Ramos (cell line): ENCODE measurements around the gene VAMP7.
"Not testable (repeated sequence)": the region's sequence is repeated elsewhere in the genome, so short reads cannot be mapped to it uniquely, and the experiment has no call there.

Experiments
- in situ Hi-C: fragments of 300-500 bp; cut with MboI; formaldehyde crosslinking; loops from one replicate; pipeline ENCODE4 v1.14.3; 2022; ENCODE audit warnings: low sequenced_read_pairs; ENCODE audit not compliant: unreplicated experiment

VAMP7 gene

DNA sequence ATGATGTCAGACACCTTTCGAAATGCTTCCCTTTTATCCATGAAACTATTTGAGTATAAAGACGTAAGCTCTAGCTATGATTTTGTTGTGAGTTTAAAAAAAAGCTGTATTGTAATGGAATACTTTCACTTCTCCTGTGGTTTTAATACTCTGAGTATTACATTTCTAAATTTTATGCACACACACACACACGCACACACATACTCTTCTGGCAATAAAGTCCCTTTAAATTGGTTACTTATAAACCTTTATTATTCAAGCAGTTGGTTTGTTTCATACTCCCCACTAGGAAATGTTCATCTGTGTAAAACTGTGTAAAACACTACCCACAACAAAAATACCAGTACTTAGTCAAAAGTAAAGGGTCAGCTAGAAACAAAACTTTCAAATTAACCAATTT lies 18.2 kb downstream of the VAMP7 start:
- in situ Hi-C loops, result no loop called here

- in situ Hi-C loops, result no loop called here
Observed at GRCh38 chrX:155900765-155901164, 19.6 kb downstream of the VAMP7 start.

GRCh38 chrX:155907661-155908060 lies 26.5 kb downstream of the VAMP7 start:
- in situ Hi-C loops, result not testable (repeated sequence)

DNA sequence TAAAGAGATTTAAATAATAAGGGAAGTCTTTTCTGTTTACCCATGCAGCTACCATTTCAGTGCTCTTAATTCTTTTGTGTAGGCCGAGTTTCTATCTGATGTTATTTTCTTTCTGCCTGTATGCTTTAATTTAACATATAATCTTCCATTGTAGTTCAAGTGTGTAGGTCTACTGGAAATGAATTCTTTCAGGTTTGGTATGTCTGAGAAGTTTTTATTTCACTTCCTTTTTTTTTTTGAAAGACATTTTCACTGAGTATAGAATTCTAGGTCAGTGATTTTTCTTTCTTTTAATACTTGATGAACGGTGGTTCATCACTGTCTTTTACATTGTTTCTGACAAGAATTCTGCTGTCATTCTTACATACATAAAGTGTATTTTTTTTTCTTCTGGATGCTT lies 42.1 kb downstream of the VAMP7 start:
- in situ Hi-C loops, result no loop called here

- in situ Hi-C loops, result not testable (repeated sequence)
Observed at GRCh38 chrX:155930852-155931618, 49.9 kb downstream of the VAMP7 start.

DNA sequence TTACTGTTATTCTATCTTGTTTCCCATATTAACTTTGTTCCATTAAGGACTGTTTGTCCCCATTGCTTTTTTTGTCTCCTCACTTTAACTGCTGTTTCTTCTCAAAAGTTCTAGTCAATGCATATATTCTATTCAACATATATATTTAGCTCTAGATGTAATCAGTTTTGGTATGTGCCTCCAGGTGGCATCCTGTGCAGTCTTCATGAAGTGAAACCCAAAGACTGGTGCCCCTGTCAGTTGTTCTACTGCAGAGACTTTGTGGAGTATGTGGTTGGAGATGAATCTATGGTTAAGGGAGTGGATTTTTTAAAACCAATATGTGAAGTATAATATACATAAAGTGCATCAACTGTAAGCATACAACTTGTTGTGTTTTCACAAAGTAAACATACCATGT lies 57.0 kb downstream of the VAMP7 start:
- in situ Hi-C loops, result no loop called here

DNA sequence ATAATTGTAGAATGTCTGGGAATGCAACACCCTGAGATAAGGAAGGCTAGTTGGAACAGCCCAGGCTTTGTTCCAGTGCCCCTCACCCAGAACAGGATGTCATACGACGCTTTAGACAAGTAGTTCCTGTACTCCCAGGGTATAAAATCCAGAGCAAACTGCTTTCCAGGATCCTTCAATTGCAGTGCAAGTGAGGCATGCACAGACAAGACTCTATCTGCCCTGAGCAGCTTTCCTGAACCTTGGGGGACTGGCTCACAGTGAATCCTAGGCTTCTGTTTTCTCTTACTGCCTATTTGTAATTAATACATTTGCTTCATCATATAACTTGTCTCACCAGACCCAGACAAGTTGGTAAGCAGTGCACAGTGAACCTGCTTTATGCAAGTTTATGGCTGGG lies 68.0 kb downstream of the VAMP7 start:
- in situ Hi-C loops, result no loop called here

DNA sequence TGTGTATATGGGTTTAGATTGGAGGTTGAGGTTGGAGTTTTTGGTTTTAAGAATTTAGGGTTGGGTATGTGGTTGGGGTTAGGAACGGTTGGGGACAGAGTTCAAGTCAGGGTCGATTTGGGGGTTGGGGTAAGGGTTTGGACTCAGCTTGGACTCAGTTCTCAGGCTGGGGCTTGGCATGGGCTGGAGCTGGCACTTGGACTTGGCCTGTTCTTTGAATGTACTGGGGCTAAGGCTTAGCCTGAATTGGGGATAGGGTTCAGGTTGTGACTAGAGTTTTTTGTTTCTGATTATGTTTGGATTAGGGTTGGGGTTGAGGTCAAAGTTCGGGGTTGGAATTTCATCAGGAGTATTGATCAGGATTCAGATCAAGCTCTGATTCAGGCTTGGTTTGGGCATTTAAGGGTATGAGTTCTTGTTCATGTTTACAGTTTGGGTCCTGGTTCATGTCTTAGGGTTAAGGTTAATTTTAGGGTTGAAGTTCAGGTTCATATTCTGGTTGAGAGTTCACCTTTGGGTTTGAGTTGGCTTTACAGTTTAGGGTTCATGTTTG lies 70.2 kb downstream of the VAMP7 start:
- in situ Hi-C loops, result no loop called here

DNA sequence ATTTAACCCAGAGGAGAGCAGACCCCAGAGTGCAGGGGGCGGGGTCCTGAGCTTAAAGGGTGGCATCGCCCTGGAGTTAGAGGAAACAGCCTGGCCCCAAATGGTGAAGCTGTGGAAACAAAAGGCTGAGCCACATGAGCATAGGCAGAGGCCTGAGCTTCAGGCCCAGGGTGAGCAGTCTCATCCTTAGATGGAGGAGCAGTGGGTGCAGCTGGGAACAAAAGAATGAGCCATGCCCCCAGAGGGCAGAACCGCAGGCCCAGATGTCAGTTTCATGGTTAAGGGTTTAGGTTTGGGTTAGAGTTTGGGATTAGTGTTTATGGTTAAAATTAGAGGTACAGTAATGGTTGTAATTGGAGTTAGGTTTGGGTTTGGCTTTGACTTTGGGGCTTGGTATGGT lies 71.9 kb downstream of the VAMP7 start:
- in situ Hi-C loops, result no loop called here

- in situ Hi-C loops, result no loop called here
Observed at GRCh38 chrX:155954793-155955192, 73.6 kb downstream of the VAMP7 start.

GRCh38 chrX:155956099-155956498 lies 75.0 kb downstream of the VAMP7 start:
- in situ Hi-C loops, result no loop called here

DNA sequence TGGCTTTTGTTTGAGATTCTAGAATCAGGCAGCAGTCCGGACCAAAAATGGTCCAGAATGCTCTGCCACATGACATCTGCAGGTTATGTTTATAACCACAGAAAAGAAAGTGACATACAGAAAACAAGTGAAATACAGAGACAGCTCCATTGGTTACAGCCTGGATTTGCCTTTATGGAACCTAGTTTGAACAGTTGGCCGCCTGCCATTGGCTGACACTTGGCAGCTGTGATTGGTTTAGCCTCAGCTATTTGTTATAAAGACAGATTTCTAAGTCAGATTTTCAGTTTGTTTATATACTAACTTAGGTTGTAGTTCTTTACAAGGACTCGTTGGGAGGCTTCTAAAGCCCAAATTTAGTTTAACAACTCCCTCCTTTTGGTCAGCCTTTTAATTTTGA lies 75.5 kb downstream of the VAMP7 start:
- in situ Hi-C loops, result no loop called here

GRCh38 chrX:155957843-155958242 lies 76.7 kb downstream of the VAMP7 start:
- in situ Hi-C loops, result no loop called here

GRCh38 chrX:155959018-155959587 lies 78.0 kb downstream of the VAMP7 start:
- in situ Hi-C loops, result no loop called here

DNA sequence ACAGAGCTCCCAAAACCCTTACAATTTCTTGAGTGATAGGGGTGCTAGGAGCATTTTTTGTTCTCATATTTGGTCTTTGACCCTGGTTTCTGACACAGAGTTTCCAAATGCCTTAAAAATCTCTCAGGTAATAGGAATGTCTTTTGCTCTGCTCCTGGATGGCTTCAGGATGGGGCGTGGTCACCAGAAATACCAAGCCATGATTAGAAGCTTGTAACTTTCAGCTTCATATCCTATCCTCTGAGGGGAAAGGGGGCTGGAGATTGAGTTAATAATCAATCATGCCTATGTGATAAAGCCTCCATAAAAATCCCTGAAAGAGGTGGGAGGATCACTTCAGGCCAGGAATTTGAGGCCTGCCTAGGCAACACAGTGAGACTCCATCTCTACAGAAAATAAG lies 81.8 kb downstream of the VAMP7 start:
- in situ Hi-C loops, result no loop called here

- in situ Hi-C loops, result no loop called here
Observed at GRCh38 chrX:155966876-155967275, 85.7 kb downstream of the VAMP7 start.

GRCh38 chrX:155967653-155968325 lies 86.6 kb downstream of the VAMP7 start:
- in situ Hi-C loops, result no loop called here

DNA sequence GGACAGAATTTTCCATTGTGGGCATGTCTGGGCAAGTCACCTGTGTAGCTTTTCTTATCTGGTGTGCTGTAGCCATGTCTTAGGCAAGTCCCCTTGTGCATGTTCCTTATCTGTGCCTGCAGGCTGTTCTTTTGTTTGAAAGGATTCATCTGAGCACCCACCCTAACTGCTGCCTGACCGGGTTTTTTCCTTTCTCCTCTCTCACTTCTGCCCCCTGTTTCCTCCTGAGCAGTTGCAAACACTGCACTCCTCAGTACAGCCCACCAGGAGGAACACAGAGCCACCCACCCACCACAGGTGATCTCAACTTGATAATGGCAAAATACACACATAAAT lies 87.1 kb downstream of the VAMP7 start:
- in situ Hi-C loops, result no loop called here

DNA sequence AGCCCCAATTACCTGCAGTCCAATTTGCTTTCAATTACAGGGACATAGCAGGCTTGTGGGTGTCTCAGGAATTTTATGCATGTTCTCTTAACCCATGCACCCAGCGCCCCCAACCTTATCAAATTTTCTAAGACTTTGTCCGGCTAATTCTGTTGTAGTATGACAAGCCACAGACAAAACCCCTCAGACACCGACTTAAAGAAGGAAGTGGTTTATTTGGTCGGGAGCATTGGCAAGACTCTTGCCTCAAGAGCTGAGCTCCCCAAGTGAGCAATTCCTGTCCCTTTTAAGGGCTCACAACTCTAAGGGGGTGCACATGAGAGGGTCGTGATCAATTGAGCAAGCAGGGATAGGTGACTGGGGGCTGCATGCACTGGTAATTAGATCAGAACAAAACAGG lies 87.6 kb downstream of the VAMP7 start:
- in situ Hi-C loops, result no loop called here

DNA sequence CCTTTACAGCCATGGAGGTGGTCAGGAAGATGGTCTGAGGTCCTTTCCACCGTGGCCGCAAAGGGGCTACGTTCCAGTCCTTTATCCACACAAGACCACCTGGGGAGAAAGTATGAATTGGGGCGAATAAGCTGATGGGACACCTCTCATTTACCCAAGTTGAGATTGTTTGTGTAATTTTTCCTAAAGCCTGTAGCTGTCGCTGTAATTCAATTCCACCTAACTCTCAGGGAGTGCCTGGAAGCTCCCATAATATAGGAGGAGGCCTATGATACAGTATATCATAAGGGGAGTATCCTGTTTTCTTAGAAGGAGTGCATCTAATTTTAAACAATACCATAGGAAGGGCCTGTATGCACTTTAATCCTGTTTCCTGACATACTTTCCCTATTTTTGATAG lies 90.5 kb downstream of the VAMP7 start:
- in situ Hi-C loops, result not testable (repeated sequence)

DNA sequence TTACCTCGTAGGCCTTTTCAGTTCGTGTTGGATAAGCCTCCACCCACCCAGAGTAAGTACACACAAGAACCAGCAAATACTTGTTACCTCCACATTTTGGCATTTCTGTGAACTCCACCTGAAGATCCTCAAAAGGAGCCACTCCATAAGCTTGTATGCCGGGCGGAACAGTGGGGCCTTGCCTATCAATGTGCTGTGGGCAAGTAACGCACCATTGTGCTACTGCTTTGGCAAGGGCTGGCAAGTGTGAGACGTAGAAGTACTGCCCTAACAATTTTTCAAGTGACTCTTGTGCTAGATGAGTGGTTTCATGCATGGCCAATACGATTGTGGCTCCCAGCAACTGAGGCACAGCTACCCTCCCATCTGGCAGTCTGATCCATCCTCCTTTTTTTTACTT lies 91.1 kb downstream of the VAMP7 start:
- in situ Hi-C loops, result not testable (repeated sequence)
